HG02885 (cell line): ENCODE results near the gene INCA1.

Experiments used
- ATAC-seq: cut with Tn5 transposase; IDR thresholded peaks from one replicate; pipeline ENCODE4 v1.9.1; 2021; ENCODE audit warnings: mild to moderate bottlenecking; ENCODE audit not compliant: unreplicated experiment, poor library complexity

INCA1 gene

GRCh38 chr17:4972752-4973151, 24.6 kb downstream of the INCA1 start:
- ATAC-seq = no peak

GRCh38 chr17:4972322-4972721, 25.0 kb downstream of the INCA1 start:
- no peak for ATAC-seq

GRCh38 chr17:4971826-4972225, 25.5 kb downstream of the INCA1 start:
- no peak for ATAC-seq

GRCh38 chr17:4970273-4970672, 27.0 kb downstream of the INCA1 start:
- ATAC-seq = no peak

- no peak for ATAC-seq
Observed at GRCh38 chr17:4969551-4970173, 27.7 kb downstream of the INCA1 start.

- no peak for ATAC-seq
Observed at GRCh38 chr17:4969047-4969550, 28.2 kb downstream of the INCA1 start.

- no peak for ATAC-seq
Observed at GRCh38 chr17:4968486-4969046, 28.8 kb downstream of the INCA1 start.

- peak; percentile 65 for ATAC-seq
Observed at GRCh38 chr17:4967539-4968485, 29.5 kb downstream of the INCA1 start, which contains the start of gene SPAG7. SPAG7 (minus strand) TSS chr17:4967817; CDS start chr17:4967804, 13 bp downstream.

GRCh38 chr17:4966844-4967538, 30.3 kb downstream of the INCA1 start:
- ATAC-seq = peak; percentile 87

- no peak for ATAC-seq
Observed at GRCh38 chr17:4965311-4965986, 31.9 kb downstream of the INCA1 start.

- no peak for ATAC-seq
Observed at GRCh38 chr17:4960279-4960922, 36.9 kb downstream of the INCA1 start.

GRCh38 chr17:4959261-4959965, 37.9 kb downstream of the INCA1 start:
- ATAC-seq = no peak

- ATAC-seq = no peak
Observed at GRCh38 chr17:4958102-4958501, 39.2 kb downstream of the INCA1 start.

- no peak for ATAC-seq
Observed at GRCh38 chr17:4956493-4957061, 40.7 kb downstream of the INCA1 start.

- no peak for ATAC-seq
Observed at GRCh38 chr17:4955091-4955490, 42.2 kb downstream of the INCA1 start.

- ATAC-seq = no peak
Observed at GRCh38 chr17:4953451-4953961, 43.8 kb downstream of the INCA1 start.

- ATAC-seq = no peak
Observed at GRCh38 chr17:4951486-4951885, 45.8 kb downstream of the INCA1 start.

- no peak for ATAC-seq
Observed at GRCh38 chr17:4950746-4951204, 46.5 kb downstream of the INCA1 start, which contains the start of gene ENO3. ENO3 (plus strand) TSS chr17:4951119; CDS start chr17:4951830, 711 bp downstream.
